Mesenteric fat pad (tissue), 1 donor: ENCODE results near the gene LRRC2. TPM values are rescaled to one million over a fixed set of nuclear protein-coding genes. Genes with fewer than 3 reads are reported as not detected.
"Not testable (repeated sequence)": the region's sequence is repeated elsewhere in the genome, so short reads cannot be mapped to it uniquely, and the experiment has no call there.

ENCODE experiments used
- DNase-seq: peaks from one replicate; pipeline ENCODE4 v3.0.0-alpha.2; 2020; ENCODE audit warnings: low spot score
- total RNA-seq: library from RNA; stranded (reverse); fragmentation: NEBNext Ultra II Directional; extraction: Animal tissue kit (Norgen Biotek cat#: 25700); gene quantifications from one replicate; pipeline ENCODE4 v1.2.1, GENCODE V29; 2021
- donor health status: DM: yes; HTN: yes; CAD: no.

LRRC2 gene
- total RNA-seq, 1 donor from 2014 or later: 2.1 TPM

GRCh38 chr3:46584598-46585467 lies 18.7 kb upstream of the LRRC2 start:
- no peak for DNase-seq

DNA sequence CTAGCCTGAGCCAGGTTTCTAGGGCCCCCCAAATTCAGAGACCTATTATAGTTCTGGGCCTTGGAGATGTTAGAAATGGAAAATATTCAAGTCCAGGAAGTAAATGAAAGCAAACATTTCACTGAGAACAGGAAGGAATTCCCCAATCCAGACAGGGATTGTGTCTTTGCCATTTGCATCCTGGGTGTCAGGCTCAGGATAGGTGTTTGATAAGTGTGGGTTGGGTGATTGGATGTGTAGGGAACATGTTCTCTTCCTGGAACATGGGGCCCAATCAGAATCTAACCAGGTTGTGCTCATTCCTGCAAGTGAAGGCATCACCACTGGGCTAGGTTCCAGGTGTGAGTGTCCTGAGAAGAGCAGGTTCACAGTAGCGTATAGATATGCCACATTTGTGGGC lies 14.6 kb upstream of the LRRC2 start:
- DNase-seq: no peak

DNA sequence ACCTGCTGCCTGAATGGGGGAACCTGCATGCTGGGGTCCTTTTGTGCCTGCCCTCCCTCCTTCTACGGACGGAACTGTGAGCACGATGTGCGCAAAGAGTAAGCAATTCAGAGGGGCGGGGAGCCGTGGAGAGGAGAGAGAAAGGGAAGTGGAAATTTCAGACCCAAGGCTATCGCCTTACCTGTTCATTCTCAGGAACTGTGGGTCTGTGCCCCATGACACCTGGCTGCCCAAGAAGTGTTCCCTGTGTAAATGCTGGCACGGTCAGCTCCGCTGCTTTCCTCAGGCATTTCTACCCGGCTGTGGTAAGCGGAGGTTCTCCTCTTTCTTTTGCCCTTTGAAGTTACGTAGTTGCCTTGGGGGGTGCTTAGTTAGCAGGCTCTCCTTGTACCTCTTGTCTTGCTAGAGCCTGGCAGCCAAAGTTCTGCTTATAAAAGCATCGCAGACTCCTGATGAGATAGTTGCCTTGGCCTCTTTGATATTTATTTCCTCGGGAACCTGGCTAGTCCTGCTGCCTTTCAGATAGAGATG lies 13.7 kb upstream of the LRRC2 start:
- no peak for DNase-seq

- no peak for DNase-seq
Observed at GRCh38 chr3:46578973-46579755, 13.1 kb upstream of the LRRC2 start.

- DNase-seq: not testable (repeated sequence)
Observed at GRCh38 chr3:46577580-46578249, 11.6 kb upstream of the LRRC2 start.

GRCh38 chr3:46576879-46577278 lies 10.8 kb upstream of the LRRC2 start:
- no peak for DNase-seq

GRCh38 chr3:46576386-46576785 lies 10.3 kb upstream of the LRRC2 start:
- no peak for DNase-seq

DNA sequence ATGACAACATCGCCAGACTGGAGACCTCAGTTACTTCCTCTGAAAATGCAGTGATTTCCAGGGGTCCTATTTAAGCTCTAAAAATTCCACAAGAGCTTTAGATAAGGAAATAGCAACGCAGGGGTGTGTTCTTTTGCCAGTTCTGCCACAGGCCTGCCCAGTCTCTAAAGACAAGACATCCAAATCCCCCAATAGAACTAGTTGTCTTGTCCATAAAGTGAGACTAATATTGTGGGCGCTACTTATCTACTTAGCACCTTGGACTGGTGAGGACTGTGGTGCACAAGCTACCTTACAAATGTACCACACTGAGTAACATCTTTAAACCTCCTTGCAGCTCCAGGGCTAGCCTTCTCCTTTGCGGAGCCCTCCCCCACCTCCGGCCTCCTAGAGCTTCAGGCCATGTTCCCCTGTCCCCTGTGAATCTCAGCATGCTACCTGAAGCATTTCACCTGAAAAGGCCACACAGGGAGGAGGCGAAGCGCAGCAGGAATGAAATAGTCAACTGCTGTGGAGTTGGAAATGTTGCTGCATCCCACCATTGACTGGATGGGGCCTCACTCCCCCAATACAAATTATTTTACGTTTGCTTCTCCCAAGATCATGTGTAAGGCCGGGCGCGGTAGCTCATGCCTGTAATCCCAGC lies 9.6 kb upstream of the LRRC2 start:
- no peak for DNase-seq

- no peak for DNase-seq
Observed at GRCh38 chr3:46574881-46575576, 8.9 kb upstream of the LRRC2 start.

DNA sequence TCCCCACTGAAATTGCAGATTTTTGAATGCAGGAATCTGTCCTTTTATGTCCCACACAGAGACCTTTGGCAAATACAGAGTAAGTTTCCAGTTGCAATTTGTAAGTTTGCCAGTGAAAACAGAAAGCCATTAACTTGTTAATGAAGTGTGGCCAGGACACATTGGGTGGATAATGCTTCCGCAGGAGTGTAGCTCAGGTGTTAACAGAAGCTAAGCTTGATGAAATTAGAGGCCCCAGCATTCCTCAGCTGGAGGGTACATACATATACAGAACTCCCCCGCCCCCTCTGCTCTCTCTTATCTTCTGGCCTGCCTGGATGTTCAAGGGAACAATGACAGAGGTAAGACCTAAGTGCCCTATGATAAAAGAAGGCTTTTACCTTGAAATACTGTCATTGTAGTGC lies 8.1 kb upstream of the LRRC2 start:
- no peak for DNase-seq

DNA sequence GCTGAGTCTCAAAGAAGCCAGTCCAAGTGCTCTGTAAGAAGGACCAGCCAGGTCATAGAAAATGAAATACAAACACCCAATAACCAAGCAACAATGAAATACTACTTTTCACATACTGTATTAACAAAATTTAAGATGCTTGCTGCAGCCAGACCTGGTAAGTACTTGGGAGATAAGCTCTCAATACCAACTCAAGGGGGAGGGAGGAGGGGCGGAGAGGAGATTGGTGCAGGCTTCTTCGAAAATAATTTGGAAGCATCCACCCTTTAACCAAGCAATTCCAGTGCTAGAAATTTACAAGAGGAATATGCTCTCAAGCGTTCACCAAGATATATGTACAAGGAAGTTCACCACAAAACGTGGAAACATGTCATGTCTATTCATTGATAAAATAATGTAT lies 7.6 kb upstream of the LRRC2 start:
- no peak for DNase-seq

- no peak for DNase-seq
Observed at GRCh38 chr3:46571684-46572083, 5.6 kb upstream of the LRRC2 start.

DNA sequence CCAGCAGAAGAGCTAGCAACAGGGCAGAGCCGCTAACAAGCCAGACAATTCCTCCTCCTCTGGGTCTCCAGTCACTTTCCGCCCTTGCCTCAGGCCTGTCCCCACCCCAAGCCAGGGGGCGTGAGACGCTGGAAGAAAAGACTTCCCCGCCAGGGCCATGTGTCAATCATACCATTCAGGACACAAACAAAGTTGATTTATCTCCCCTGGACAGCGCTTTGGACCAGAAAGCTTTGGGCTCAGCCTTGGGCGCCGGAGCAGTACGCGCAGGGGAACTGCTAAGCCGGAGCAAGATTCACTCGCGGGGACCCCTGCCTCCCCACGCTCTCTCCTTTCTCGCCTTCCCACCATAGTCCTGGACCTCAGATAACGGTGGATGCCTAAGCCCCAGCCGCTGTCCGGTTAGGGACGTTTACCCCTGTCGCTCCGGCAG lies 479 bp downstream of the LRRC2 start:
- no peak for DNase-seq

DNA sequence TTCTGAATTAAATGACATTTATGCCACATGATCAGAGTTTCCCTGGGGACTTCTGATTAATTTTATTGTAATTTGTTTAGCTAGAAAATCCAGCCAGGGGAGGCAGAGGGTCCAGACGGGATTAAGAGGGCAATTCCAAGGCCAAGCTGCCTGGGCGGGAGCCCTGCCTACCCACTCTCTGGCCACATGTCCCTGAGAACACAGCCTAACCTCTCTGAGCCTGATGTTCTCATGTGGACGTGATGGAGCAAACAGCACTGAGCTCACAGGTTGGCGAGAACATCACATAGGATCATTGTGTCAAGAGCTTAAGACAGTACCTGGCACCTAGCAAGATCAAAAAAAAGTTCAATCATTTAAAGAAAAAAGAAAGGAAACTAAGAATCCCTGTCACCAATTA lies 1.0 kb downstream of the LRRC2 start:
- DNase-seq: no peak

GRCh38 chr3:46564190-46565021 lies 1.7 kb downstream of the LRRC2 start:
- no peak for DNase-seq

- DNase-seq: no peak
Observed at GRCh38 chr3:46561951-46562350, 4.2 kb downstream of the LRRC2 start.

DNA sequence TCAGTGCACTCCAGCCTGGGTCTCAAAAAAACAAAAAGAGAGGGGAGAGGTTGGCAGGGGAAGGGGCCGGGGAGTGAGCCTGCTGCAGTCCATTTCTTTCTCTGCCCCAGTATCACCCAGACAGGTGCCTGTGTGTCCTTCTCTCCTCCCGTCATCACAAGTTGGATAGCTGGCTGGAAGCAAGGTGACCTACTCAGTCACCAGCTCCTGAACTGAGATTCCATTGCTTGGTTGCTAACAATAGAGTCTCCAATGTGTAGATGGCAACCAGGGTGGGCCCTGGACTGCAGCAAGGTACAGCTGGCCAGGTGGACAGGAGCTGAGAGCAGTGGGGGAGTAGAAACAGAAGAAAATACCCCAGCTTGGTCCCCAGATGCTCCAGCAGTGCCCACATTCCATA lies 4.6 kb downstream of the LRRC2 start:
- no peak for DNase-seq

DNA sequence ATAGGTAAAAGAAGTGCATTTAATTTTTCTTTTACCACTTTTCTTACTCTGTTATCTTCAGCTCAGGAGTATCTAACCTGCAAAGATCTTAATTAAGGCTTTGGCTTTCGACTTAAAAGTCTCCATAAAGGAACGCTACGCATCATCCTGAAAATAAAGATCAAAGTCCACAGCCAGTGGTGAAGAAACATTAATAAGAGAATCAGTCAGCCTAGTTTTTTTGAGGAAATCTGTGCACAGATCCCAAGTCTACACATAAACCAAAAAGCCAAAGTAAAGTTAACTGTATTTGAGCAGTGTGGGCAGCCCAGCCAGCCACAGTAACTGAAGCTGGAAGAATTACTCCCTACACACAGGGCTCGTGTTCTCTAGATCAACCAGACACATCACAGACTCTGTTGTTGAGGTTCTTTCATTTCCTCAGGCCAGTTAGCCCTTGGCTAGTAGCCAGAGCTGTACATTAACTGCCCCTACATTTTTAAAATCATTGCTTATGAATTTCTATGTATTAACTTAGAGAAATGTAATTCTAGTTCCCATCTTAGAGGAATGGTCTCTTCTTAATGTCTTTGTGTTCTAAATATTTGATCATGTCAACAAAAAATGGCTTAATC lies 6.9 kb downstream of the LRRC2 start:
- DNase-seq: no peak
